Measurements from ENCODE around the gene ARHGAP22.

The ARHGAP22 gene

GRCh38 chr10:48495282-48496045 lies 109.4 kb downstream of the ARHGAP22 start:
- DNase-seq (ENCODE audit: extremely low read depth, low read depth): no peak
- no peak for TF ChIP-seq CTCF (IDR thresholded peaks at IDR 0.05; ENCODE audit: low read depth, low read length, missing control alignments)
- no peak overlapping the region for H3K4me3 ChIP-seq (replicated peaks; ENCODE audit: low read depth, low read length)

- no peak for DNase-seq (ENCODE audit: extremely low read depth, low read depth)
- no peak for TF ChIP-seq CTCF (IDR thresholded peaks at IDR 0.05; ENCODE audit: low read depth, low read length, missing control alignments)
- H3K4me3 ChIP-seq (replicated peaks; ENCODE audit: low read depth, low read length): no peak overlapping the region
These were observed 110.3 kb downstream of the ARHGAP22 start for GRCh38 chr10:48494611-48495010.

GRCh38 chr10:48494073-48494472 lies 110.8 kb downstream of the ARHGAP22 start:
- DNase-seq (ENCODE audit: extremely low read depth, low read depth): no peak
- TF ChIP-seq CTCF (IDR thresholded peaks at IDR 0.05; ENCODE audit: low read depth, low read length, missing control alignments): no peak
- no peak overlapping the region for H3K4me3 ChIP-seq (replicated peaks; ENCODE audit: low read depth, low read length)

GRCh38 chr10:48493083-48493871 lies 111.6 kb downstream of the ARHGAP22 start:
- no peak for DNase-seq (ENCODE audit: extremely low read depth, low read depth)
- no peak for TF ChIP-seq CTCF (IDR thresholded peaks at IDR 0.05; ENCODE audit: low read depth, low read length, missing control alignments)
- H3K4me3 ChIP-seq (replicated peaks; ENCODE audit: low read depth, low read length): no peak overlapping the region

- H3K4me3 ChIP-seq (replicated peaks; ENCODE audit: low read depth, low read length): no peak overlapping the region
- DNase-seq (ENCODE audit: extremely low read depth, low read depth): no peak
- no peak for TF ChIP-seq CTCF (IDR thresholded peaks at IDR 0.05; ENCODE audit: low read depth, low read length, missing control alignments)
These were observed 112.7 kb downstream of the ARHGAP22 start for GRCh38 chr10:48492201-48492600.

- H3K4me3 ChIP-seq (replicated peaks; ENCODE audit: low read depth, low read length): no peak overlapping the region
- no peak for DNase-seq (ENCODE audit: extremely low read depth, low read depth)
- no peak for TF ChIP-seq CTCF (IDR thresholded peaks at IDR 0.05; ENCODE audit: low read depth, low read length, missing control alignments)
These were observed 113.3 kb downstream of the ARHGAP22 start for GRCh38 chr10:48491392-48492139.

Measured in HFF-Myc (cell line).